ENCODE data around the gene MIXL1.

- no peak for TF ChIP-seq CTCF (IDR thresholded peaks at IDR 0.05; ENCODE audit: low read depth, low read length)
- no peak for TF ChIP-seq EZH2phosphoT487 (IDR thresholded peaks at IDR 0.05; ENCODE audit: low read depth)
Measured at GRCh38 chr1:226204198-226204597, 19.3 kb upstream of the MIXL1 start.
